ENCODE data around the gene VWDE. TPM values are rescaled to one million over a fixed set of nuclear protein-coding genes. Genes with fewer than 3 reads are reported as not detected.

VWDE gene
- total and polyA plus RNA-seq, 2 of the 13 experiments (the other 11 are each of a cell fraction or from before 2014, with no cell fraction given), result 0.12 to 0.27 TPM

DNA sequence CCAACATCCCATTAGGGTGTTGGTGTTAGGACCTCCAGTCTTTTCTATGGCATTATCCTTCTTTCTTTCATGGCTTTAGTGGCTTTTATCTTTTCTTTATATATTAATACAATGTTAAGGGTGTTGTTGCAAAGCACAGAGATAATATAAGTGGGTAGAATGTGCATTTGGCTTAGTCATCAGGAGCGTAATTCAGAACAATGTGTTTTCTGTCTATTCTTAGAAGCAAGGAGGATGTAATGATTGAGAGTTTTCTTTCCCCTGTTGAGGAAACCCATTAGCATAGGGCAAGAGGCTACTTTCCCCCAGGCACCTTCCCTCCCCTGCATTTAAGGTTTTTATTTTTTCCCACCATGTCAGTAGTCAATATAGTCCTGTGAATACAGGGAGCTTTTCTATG lies 112.9 kb downstream of the VWDE start:
- Histone ChIP-seq H3K9me3 (ENCODE audit: low read length) (peaks cover 19% of the 10 kb centered on the region), H2AFZ (ENCODE audit: low read length) (no peak overlapping the region), H3K4me1 (ENCODE audit: insufficient read depth, low read length) (no peaks in the 10 kb centered on the region), H3K9ac (ENCODE audit: insufficient read depth, low read depth, low read length) (no peak overlapping the region), H3K79me2 (ENCODE audit: insufficient read depth, low read length) (no peaks in the 10 kb centered on the region), H3K4me3 (replicated peaks in 1 of 3; ENCODE audit: insufficient read depth in 1 of 3, low read depth in 2 of 3, low read length in 3 of 3) (no peak overlapping the region), H3K27ac (ENCODE audit: extremely low read length, insufficient read depth, low read length) (no peak overlapping the region), H4K20me1 (ENCODE audit: insufficient read depth, low read length) (no peaks in the 10 kb centered on the region), H3K36me3 (replicated peaks in 1 of 2; ENCODE audit: control insufficient read depth in 1 of 2, insufficient read depth in 2 of 2, low read length in 2 of 2) (no peaks in the 10 kb centered on the region), H3K4me2 (ENCODE audit: low read depth, low read length) (no peak overlapping the region), H3K27me3 (ENCODE audit: control insufficient read depth in 1 of 2, insufficient read depth in 2 of 2, low read length in 2 of 2) (no peaks in the 10 kb centered on the region)
- no TSS peak for BruUV-seq (replicated peaks)
- ChIA-PET CTCF (ENCODE audit: low intra/inter-chr PET ratio, low total read pairs) (no interaction called here), POLR2A (no interaction called here)
- FAIRE-seq (no peak), ATAC-seq (no peak), DNase-seq (ENCODE audit: low spot score) (no peak)
- TF ChIP-seq PPARG (CRISPR knock-in tag; conservative IDR thresholded peaks at IDR 0.05), result no peak
- no peak for TF ChIP-seq REL (CRISPR knock-in tag; conservative IDR thresholded peaks at IDR 0.05)
- no peak for TF ChIP-seq ZNF572 (CRISPR knock-in tag; IDR thresholded peaks at IDR 0.05)
- TF ChIP-seq, protein P1, sequence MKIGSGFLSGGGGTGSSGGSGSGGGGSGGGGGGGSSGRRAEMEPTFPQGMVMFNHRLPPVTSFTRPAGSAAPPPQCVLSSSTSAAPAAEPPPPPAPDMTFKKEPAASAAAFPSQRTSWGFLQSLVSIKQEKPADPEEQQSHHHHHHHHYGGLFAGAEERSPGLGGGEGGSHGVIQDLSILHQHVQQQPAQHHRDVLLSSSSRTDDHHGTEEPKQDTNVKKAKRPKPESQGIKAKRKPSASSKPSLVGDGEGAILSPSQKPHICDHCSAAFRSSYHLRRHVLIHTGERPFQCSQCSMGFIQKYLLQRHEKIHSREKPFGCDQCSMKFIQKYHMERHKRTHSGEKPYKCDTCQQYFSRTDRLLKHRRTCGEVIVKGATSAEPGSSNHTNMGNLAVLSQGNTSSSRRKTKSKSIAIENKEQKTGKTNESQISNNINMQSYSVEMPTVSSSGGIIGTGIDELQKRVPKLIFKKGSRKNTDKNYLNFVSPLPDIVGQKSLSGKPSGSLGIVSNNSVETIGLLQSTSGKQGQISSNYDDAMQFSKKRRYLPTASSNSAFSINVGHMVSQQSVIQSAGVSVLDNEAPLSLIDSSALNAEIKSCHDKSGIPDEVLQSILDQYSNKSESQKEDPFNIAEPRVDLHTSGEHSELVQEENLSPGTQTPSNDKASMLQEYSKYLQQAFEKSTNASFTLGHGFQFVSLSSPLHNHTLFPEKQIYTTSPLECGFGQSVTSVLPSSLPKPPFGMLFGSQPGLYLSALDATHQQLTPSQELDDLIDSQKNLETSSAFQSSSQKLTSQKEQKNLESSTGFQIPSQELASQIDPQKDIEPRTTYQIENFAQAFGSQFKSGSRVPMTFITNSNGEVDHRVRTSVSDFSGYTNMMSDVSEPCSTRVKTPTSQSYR (CRISPR knock-in tag; IDR thresholded peaks at IDR 0.05; ENCODE audit: borderline replicate concordance), result no peak
- TF ChIP-seq MBD4 (IDR thresholded peaks at IDR 0.05; ENCODE audit: borderline replicate concordance, low read length), result no peak
- in situ Hi-C loops (cut with HindIII; ENCODE audit: extremely low pct_ligation_motif_present, low pct_unique_long_range_greater_than_20kb) (no loop called here), intact Hi-C loops (cut with micrococcal nuclease; ENCODE audit: unreplicated experiment) (no loop called here)
- 86% methylated on average over 1 of the region's 1 CpG for WGBS (ENCODE audit: low lambda C conversion rate)

DNA sequence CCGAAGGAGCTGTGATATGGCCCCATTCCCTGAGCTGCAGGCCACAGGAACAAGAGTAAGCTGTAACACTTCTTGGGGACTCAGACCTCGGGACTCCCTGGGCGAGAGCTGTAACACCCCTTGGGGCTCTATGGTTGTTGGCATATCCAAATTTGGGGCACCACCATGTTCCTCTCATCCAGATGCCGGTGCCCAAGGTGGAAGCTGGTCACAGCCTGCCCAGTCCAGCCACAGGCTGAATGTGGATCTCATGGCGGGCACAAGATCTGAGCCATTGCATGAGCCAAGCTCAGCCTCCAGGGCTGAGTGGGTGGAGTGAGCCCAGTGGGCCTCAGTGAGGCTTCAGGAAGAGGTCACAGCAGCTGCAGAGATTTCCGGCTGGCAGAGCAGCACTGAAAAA lies 113.7 kb downstream of the VWDE start:
- ChIA-PET CTCF (ENCODE audit: low intra/inter-chr PET ratio, low total read pairs) (no interaction called here), POLR2A (no interaction called here)
- ATAC-seq (no peak), DNase-seq (ENCODE audit: low spot score) (no peak), FAIRE-seq (no peak)
- Histone ChIP-seq H2AFZ (ENCODE audit: low read length) (no peak overlapping the region), H3K79me2 (ENCODE audit: insufficient read depth, low read length) (no peaks in the 10 kb centered on the region), H3K36me3 (replicated peaks in 1 of 2; ENCODE audit: control insufficient read depth in 1 of 2, insufficient read depth in 2 of 2, low read length in 2 of 2) (no peaks in the 10 kb centered on the region), H3K27me3 (ENCODE audit: control insufficient read depth in 1 of 2, insufficient read depth in 2 of 2, low read length in 2 of 2) (no peaks in the 10 kb centered on the region), H3K4me1 (ENCODE audit: insufficient read depth, low read length) (no peaks in the 10 kb centered on the region), H3K27ac (ENCODE audit: extremely low read length, insufficient read depth, low read length) (no peak overlapping the region), H3K4me2 (ENCODE audit: low read depth, low read length) (no peak overlapping the region), H3K4me3 (replicated peaks in 1 of 3; ENCODE audit: insufficient read depth in 1 of 3, low read depth in 2 of 3, low read length in 3 of 3) (no peak overlapping the region), H4K20me1 (ENCODE audit: insufficient read depth, low read length) (no peaks in the 10 kb centered on the region), H3K9ac (ENCODE audit: insufficient read depth, low read depth, low read length) (no peak overlapping the region), H3K9me3 (ENCODE audit: low read length) (peaks cover 19% of the 10 kb centered on the region)
- in situ Hi-C loops (cut with HindIII; ENCODE audit: extremely low pct_ligation_motif_present, low pct_unique_long_range_greater_than_20kb) (no loop called here), intact Hi-C loops (cut with micrococcal nuclease; ENCODE audit: unreplicated experiment) (no loop called here)
- WGBS (ENCODE audit: low lambda C conversion rate), result 33% methylated on average over 2 of the region's 6 CpGs
- BruUV-seq (replicated peaks), result no TSS peak
- TF ChIP-seq STAT5B (CRISPR knock-in tag; IDR thresholded peaks at IDR 0.05) (no peak), RCOR2 (CRISPR knock-in tag; IDR thresholded peaks at IDR 0.05) (no peak), STAG1 (CRISPR knock-in tag; IDR thresholded peaks at IDR 0.05) (no peak), ATAD3A (CRISPR knock-in tag; IDR thresholded peaks at IDR 0.05) (no peak), ISX (CRISPR knock-in tag; conservative IDR thresholded peaks at IDR 0.05) (no peak), RBFOX2 (IDR thresholded peaks at IDR 0.05; ENCODE audit: low read depth, low read length) (no peak), ZSCAN21 (CRISPR knock-in tag; IDR thresholded peaks at IDR 0.05; ENCODE audit: borderline replicate concordance) (no peak), ZKSCAN1 (IDR thresholded peaks at IDR 0.05; ENCODE audit: low read length) (no peak), ZNF234 (CRISPR knock-in tag; conservative IDR thresholded peaks at IDR 0.05) (no peak), GABPB1 (CRISPR knock-in tag; IDR thresholded peaks at IDR 0.05) (no peak), SRSF1 (optimal IDR thresholded peaks at IDR 0.05; ENCODE audit: low read depth, low read length) (no peak), ZNF224 (CRISPR knock-in tag; IDR thresholded peaks at IDR 0.05) (no peak), ZNF101 (CRISPR knock-in tag; IDR thresholded peaks at IDR 0.05; ENCODE audit: borderline replicate concordance, low read depth) (no peak)
- TF ChIP-seq, protein P2, sequence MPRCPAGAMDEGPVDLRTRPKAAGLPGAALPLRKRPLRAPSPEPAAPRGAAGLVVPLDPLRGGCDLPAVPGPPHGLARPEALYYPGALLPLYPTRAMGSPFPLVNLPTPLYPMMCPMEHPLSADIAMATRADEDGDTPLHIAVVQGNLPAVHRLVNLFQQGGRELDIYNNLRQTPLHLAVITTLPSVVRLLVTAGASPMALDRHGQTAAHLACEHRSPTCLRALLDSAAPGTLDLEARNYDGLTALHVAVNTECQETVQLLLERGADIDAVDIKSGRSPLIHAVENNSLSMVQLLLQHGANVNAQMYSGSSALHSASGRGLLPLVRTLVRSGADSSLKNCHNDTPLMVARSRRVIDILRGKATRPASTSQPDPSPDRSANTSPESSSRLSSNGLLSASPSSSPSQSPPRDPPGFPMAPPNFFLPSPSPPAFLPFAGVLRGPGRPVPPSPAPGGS (CRISPR knock-in tag; IDR thresholded peaks at IDR 0.05), result no peak

All from HepG2 (cell line).